NCI-H774 (cell line): Measurements from ENCODE around the gene RB1.
"Not testable (repeated sequence)": the region's sequence is repeated elsewhere in the genome, so short reads cannot be mapped to it uniquely, and the experiment has no call there.

ENCODE experiments used
- DNase-seq: peaks from one replicate; lab custom pipeline; 2025; lab: John Stamatoyannopoulos, UW

The RB1 gene

GRCh38 chr13:48349525-48349924 lies 46.0 kb downstream of the RB1 start:
- DNase-seq = no peak

GRCh38 chr13:48353590-48353989 lies 50.0 kb downstream of the RB1 start:
- DNase-seq = no peak

- DNase-seq = not testable (repeated sequence)
Observed at GRCh38 chr13:48355524-48355923, 52.0 kb downstream of the RB1 start.

- no peak for DNase-seq
Observed at GRCh38 chr13:48356750-48357149, 53.2 kb downstream of the RB1 start.

- no peak for DNase-seq
Observed at GRCh38 chr13:48369988-48370387, 66.4 kb downstream of the RB1 start.

- no peak for DNase-seq
Observed at GRCh38 chr13:48370815-48371214, 67.3 kb downstream of the RB1 start.

GRCh38 chr13:48377857-48378256 lies 74.3 kb downstream of the RB1 start:
- no peak for DNase-seq

GRCh38 chr13:48380581-48380980 lies 77.0 kb downstream of the RB1 start:
- DNase-seq = no peak

- DNase-seq = no peak
Observed at GRCh38 chr13:48383384-48383783, 79.8 kb downstream of the RB1 start.

- DNase-seq = no peak
Observed at GRCh38 chr13:48386816-48387215, 83.3 kb downstream of the RB1 start.

GRCh38 chr13:48391257-48391656 lies 87.7 kb downstream of the RB1 start:
- no peak for DNase-seq

- no peak for DNase-seq
Observed at GRCh38 chr13:48393030-48393697, 89.6 kb downstream of the RB1 start.

GRCh38 chr13:48393698-48394085 lies 90.1 kb downstream of the RB1 start:
- no peak for DNase-seq

GRCh38 chr13:48397744-48398143 lies 94.2 kb downstream of the RB1 start:
- DNase-seq = no peak

GRCh38 chr13:48398450-48399095 lies 95.0 kb downstream of the RB1 start:
- DNase-seq = no peak

GRCh38 chr13:48400090-48400694 lies 96.6 kb downstream of the RB1 start:
- no peak for DNase-seq

- no peak for DNase-seq
Observed at GRCh38 chr13:48400850-48401291, 97.3 kb downstream of the RB1 start.

GRCh38 chr13:48401480-48401879 lies 97.9 kb downstream of the RB1 start:
- DNase-seq = no peak

- DNase-seq = no peak
Observed at GRCh38 chr13:48402325-48402932, 98.9 kb downstream of the RB1 start.

GRCh38 chr13:48403151-48403631 lies 99.6 kb downstream of the RB1 start:
- DNase-seq = no peak

- DNase-seq = no peak
Observed at GRCh38 chr13:48403913-48404312, 100.4 kb downstream of the RB1 start.

- no peak for DNase-seq
Observed at GRCh38 chr13:48404952-48405351, 101.4 kb downstream of the RB1 start.

GRCh38 chr13:48405875-48406274 lies 102.3 kb downstream of the RB1 start:
- DNase-seq = no peak
